ENCODE measurements around the gene LYSET. TPM values are rescaled to one million over a fixed set of nuclear protein-coding genes. Genes with fewer than 3 reads are reported as not detected.

The LYSET gene
- total RNA-seq, 1 donor from 2014 or later: 17.2 TPM

DNA sequence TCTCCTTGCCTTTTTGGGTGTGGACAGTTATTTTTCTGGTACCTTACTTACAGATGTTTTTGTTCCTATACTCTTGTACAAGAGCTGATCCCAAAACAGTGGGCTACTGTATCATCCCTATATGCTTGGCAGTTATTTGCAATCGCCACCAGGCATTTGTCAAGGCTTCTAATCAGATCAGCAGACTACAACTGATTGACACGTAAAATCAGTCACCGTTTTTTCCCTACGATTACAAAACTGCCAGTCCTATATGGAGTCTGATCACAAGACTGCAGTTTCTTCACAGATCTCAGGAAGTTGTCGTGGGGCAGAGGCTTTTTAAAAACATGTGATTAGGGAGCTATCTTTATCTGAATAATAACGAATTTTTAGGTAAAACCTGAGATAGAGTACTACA lies 1.3 kb downstream of the LYSET start:
- H3K36me3 ChIP-seq: peaks cover 11% of the 10 kb centered on the region

DNA sequence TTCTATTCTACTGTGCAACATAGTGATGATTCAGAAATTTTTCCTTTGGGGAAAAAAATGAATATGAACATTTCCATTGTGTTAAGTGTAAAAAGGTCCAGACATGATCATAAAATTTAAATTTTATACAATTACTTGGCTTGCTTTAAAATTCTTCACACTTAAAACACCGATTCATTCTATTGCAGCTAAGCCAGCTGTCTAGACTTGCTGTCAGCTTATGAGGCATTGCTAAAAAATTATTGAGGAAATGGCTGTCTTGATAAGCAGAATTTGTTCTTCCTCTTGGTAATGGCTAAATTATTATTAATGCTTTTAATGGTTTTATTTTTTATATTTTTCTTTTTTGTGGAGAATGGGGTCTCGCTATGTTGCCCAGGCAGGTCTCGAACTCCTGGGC lies 1.8 kb downstream of the LYSET start:
- no peak for DNase-seq (ENCODE audit: low spot score)
- Histone ChIP-seq H3K27me3 (no peaks in the 10 kb centered on the region), H3K4me2 (no peak overlapping the region), H3K9ac (no peak overlapping the region), H3K79me2 (ENCODE audit: low read depth) (peaks cover 30% of the 10 kb centered on the region), H2AFZ (replicated peaks) (no peak overlapping the region), H3F3A (ENCODE audit: low read depth) (peaks cover 20% of the 10 kb centered on the region), H3K36me3 (peaks cover 11% of the 10 kb centered on the region), H3K4me1 (peaks cover 6% of the 10 kb centered on the region), H3K9me3 (ENCODE audit: low read depth) (no peaks in the 10 kb centered on the region), H3K4me3 (no peak overlapping the region), H4K20me1 (ENCODE audit: low read depth) (peaks cover 27% of the 10 kb centered on the region), H3K27ac (no peak overlapping the region)
- H3K4me3 Mint-ChIP-seq: peak overlapping the region; percentile 52
- H3K27me3 Mint-ChIP-seq (ENCODE audit: insufficient read depth, low read depth): peaks cover 2% of the 10 kb centered on the region
- H3K36me3 Mint-ChIP-seq: peaks cover 8% of the 10 kb centered on the region
- H3K4me1 Mint-ChIP-seq: peaks cover 20% of the 10 kb centered on the region
- no peak overlapping the region for H3K27ac Mint-ChIP-seq
- no peaks in the 10 kb centered on the region for H3K9me3 Mint-ChIP-seq
- TF ChIP-seq EZH2 (IDR thresholded peaks at IDR 0.05): no peak
- no peak for TF ChIP-seq EZH2phosphoT487 (IDR thresholded peaks at IDR 0.05)
- TF ChIP-seq, protein P1, sequence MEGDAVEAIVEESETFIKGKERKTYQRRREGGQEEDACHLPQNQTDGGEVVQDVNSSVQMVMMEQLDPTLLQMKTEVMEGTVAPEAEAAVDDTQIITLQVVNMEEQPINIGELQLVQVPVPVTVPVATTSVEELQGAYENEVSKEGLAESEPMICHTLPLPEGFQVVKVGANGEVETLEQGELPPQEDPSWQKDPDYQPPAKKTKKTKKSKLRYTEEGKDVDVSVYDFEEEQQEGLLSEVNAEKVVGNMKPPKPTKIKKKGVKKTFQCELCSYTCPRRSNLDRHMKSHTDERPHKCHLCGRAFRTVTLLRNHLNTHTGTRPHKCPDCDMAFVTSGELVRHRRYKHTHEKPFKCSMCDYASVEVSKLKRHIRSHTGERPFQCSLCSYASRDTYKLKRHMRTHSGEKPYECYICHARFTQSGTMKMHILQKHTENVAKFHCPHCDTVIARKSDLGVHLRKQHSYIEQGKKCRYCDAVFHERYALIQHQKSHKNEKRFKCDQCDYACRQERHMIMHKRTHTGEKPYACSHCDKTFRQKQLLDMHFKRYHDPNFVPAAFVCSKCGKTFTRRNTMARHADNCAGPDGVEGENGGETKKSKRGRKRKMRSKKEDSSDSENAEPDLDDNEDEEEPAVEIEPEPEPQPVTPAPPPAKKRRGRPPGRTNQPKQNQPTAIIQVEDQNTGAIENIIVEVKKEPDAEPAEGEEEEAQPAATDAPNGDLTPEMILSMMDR (IDR thresholded peaks at IDR 0.05): no peak

More for the DNA sequence above, 1.3 kb downstream of the LYSET start:
- Mint-ChIP-seq H3K36me3 (peaks cover 5% of the 10 kb centered on the region), H3K27me3 (ENCODE audit: insufficient read depth, low read depth) (peaks cover 2% of the 10 kb centered on the region), H3K4me1 (peaks cover 20% of the 10 kb centered on the region), H3K27ac (no peak overlapping the region), H3K9me3 (no peaks in the 10 kb centered on the region), H3K4me3 (peak overlapping the region; percentile 94)
- H3K4me2 ChIP-seq: no peak overlapping the region
- no peak for TF ChIP-seq EZH2phosphoT487 (IDR thresholded peaks at IDR 0.05)
- TF ChIP-seq, protein P1 (IDR thresholded peaks at IDR 0.05): no peak
- TF ChIP-seq EZH2 (IDR thresholded peaks at IDR 0.05): no peak
- peaks cover 27% of the 10 kb centered on the region for H4K20me1 ChIP-seq (ENCODE audit: low read depth)
- H3K27me3 ChIP-seq: no peaks in the 10 kb centered on the region
- no peak for DNase-seq (ENCODE audit: low spot score)
- no peak overlapping the region for H2AFZ ChIP-seq (replicated peaks)
- H3K4me1 ChIP-seq: peaks cover 6% of the 10 kb centered on the region
- H3K79me2 ChIP-seq (ENCODE audit: low read depth): peaks cover 30% of the 10 kb centered on the region
- H3F3A ChIP-seq (ENCODE audit: low read depth): peaks cover 22% of the 10 kb centered on the region
- no peak overlapping the region for H3K27ac ChIP-seq
- no peak overlapping the region for H3K9ac ChIP-seq
- H3K9me3 ChIP-seq (ENCODE audit: low read depth): no peaks in the 10 kb centered on the region
- H3K4me3 ChIP-seq: peak overlapping the region; percentile 100

DNA sequence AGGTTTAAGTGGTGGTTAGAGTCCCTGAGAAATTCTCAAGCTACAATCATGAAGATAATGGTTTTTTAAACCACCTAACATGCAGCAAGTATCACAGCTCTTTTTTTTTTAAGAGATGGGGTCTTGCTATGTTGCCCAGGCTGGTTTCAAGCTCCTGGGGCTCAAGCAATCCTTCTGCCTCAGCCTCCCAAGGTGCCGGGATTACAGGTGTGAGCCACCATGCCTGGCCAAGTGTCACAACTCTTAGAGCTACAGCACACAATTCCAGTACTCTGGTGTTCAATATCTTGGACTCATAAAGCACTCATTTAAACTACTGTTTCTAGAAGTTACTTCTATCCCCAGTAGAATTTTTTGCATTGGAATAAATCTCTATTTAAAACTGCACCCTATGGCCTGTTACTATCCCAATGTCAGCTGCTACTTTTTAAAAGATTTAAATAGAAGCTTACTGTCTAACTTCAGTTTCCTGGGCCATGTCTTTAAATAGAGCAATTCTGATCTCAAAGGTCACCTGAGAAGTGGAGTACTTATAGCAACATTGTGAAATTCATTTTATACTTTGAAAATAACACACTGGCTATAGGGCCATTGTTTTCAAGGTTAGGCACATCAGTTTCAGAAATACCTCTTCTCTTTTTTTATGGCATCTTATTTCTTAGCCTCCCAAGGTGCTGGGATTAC lies 10.3 kb downstream of the LYSET start:
- H3K9me3 ChIP-seq (ENCODE audit: low read depth): no peaks in the 10 kb centered on the region
- TF ChIP-seq, protein P1 (IDR thresholded peaks at IDR 0.05): no peak
- TF ChIP-seq EZH2phosphoT487 (IDR thresholded peaks at IDR 0.05): no peak
- no peak for TF ChIP-seq EZH2 (IDR thresholded peaks at IDR 0.05)
- no peaks in the 10 kb centered on the region for H3K4me1 ChIP-seq
- H3K27me3 ChIP-seq: no peaks in the 10 kb centered on the region
- no peak overlapping the region for H3K4me2 ChIP-seq
- Mint-ChIP-seq H3K4me3 (no peak overlapping the region), H3K9me3 (no peaks in the 10 kb centered on the region), H3K4me1 (no peaks in the 10 kb centered on the region), H3K27ac (no peak overlapping the region), H3K36me3 (peaks cover 8% of the 10 kb centered on the region), H3K27me3 (ENCODE audit: insufficient read depth, low read depth) (no peaks in the 10 kb centered on the region)
- no peak overlapping the region for H3K4me3 ChIP-seq
- H4K20me1 ChIP-seq (ENCODE audit: low read depth): no peaks in the 10 kb centered on the region
- no peak overlapping the region for H3K9ac ChIP-seq
- H2AFZ ChIP-seq (replicated peaks): no peak overlapping the region
- DNase-seq (ENCODE audit: low spot score): no peak
- no peaks in the 10 kb centered on the region for H3F3A ChIP-seq (ENCODE audit: low read depth)
- no peak overlapping the region for H3K27ac ChIP-seq
- H3K36me3 ChIP-seq: no peaks in the 10 kb centered on the region
- no peaks in the 10 kb centered on the region for H3K79me2 ChIP-seq (ENCODE audit: low read depth)

All from neural progenitor cell (in vitro differentiated cells).